HUDEP-2 (cell line): ENCODE measurements around the gene SMAP1.

Experiments used
- DNase-seq, 76 experiments: peaks; one replicate each; lab custom pipeline; 2025; ENCODE audit not compliant: unreplicated experiment in 76 of 76; lab: John Stamatoyannopoulos, UW

SMAP1 gene

DNA sequence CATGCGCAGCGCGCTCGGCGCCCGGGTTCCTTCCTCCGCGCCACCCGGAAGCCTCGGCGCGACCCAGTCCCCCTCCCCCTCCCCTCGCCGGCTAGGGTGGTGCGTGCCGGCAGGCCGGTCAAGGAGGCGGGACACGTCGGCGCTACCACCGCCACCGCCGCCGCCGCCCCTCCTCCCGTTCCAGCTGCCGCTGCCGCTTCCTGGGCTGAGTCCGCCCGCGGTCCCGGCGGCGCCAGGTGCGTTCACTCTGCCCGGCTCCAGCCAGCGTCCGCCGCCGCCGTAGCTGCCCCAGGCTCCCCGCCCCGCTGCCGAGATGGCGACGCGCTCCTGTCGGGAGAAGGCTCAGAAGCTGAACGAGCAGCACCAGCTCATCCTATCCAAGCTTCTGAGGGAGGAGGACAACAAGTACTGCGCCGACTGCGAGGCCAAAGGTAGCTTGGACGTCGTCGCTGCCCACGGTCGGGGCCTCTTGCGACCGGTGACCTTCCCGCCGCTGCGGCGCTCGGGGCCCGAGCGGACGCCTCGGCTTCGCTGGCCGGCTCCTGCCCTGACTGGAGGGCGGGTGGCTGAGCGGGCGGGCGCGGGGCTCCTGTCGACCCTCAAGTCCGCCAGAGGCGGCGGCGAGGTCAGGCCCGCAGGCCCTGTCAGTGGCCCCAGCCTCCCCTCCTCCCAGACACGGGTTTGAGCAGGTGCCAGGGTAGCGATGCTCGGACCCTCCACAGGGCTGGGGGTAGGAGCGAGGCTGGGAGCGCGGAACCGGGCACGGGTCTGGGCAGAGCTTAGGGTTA lies at the start of gene SMAP1:
SMAP1 (plus strand) TSS at position 173 of the 788 bp plus-strand sequence; CDS start at position 314, 141 bp downstream.
- peak in 75 of 76 experiments; percentile 63 to 98 (median 93) for DNase-seq

DNA sequence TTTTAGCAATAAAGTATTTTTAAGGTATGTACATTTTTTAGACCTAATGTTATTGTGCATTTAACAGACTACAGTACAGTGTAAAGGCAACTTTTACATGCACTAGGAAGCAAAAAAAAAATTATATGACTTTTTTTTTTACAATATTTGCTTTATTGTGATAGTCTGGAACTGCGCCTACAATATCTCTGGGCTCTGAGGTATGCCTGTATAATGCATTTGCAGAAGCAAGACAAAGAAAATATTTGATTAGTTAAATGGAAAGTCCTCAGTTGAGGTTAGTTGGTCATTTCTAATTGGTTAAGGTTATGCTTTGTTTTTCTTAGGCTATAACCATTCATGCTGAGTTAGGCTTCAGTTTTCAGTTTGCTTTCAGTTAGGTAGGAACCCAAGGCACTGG lies 46.9 kb upstream of the SMAP1 start:
- DNase-seq: no peak

DNA sequence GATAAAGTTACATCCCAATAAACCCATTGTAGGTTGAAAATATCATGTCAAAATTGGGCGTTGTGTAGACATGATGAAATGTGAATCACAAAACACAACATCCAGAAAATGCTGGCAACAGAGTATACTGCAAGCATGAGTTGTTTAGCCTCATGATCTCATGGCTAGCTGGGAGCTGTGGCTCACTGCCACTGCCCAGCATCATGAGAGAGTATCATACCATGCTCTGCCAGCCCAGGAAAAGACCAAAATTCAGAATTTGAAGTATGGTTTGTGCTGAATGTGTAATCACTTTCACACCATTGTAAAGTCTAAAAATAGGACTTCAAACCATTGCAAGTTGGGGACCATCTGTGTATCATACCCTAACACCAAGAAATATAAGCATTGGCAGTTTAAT lies 45.2 kb upstream of the SMAP1 start:
- no peak for DNase-seq

DNA sequence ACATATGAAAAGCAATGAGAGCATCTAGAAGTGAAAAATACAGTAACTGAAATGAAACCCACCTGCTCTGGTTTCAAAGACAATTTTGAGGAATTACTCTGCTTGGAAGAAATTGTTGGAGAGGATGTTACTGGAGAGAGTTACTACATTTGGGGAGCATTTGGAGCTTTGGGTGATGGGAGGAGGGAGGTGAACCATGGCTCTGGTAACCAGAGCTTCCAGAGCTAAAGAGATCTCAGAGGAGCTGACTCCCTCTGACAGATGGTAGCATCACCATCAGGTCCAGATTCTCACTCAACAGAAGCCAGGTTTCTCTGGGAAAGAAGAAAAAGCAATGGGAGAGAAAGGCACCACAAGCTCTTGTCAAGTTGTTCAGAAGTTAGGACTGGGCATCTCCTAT lies 42.2 kb upstream of the SMAP1 start:
- no peak for DNase-seq

DNA sequence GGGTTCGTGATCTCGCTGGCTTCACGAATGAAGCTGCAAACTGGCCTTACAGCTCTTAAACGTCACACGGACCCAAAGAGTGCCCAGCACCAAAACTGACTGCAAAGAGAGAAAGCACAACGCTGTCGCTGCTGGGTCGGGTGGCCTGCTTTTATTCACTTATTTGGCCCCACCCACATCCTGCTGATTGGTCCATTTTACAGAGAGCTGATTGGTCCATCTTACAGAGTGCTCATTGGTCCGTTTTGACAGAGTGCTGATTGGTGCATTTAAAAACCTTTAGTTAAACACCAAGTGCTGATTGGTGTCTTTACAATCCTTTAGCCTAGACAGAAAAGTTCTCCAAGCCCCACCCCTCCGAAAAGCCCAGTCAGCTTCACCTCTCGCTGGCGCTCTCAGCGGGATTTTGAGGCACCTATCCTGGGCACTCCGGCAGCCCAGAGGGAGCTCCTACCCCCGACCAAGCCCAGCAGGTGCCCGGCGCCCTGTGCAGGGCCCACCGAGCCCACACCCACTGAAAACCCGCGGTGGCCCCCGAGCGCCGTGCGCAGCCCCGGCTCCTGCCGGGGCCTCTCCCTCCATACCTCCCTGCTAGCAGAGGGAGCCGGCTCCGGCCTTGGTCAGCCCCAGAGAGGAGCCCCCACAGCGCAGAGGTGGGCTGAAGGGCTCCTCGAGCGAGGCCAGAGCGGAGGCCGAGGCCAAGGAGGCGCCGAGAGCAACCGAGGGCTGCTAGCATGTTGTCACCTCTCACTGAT lies 40.0 kb upstream of the SMAP1 start:
- DNase-seq: no peak

DNA sequence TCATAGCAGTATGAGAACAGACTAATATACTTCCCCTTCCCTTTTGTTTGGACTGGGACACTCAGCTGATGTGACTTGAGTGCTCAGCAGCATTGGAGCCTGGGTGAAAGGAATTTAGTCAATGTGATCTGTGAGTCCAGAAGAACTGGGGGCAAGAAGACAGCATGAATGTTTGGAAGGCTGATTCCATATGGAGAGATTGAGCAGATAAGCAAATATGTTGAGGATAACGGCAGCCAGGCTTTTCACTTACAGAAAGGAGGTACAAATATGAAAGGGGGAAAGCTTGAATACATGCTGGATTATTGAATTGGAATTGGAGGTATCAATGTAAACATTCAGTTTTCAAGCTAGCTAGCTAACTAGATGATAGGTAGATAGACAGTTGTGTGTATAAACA lies 37.8 kb upstream of the SMAP1 start:
- no peak for DNase-seq

DNA sequence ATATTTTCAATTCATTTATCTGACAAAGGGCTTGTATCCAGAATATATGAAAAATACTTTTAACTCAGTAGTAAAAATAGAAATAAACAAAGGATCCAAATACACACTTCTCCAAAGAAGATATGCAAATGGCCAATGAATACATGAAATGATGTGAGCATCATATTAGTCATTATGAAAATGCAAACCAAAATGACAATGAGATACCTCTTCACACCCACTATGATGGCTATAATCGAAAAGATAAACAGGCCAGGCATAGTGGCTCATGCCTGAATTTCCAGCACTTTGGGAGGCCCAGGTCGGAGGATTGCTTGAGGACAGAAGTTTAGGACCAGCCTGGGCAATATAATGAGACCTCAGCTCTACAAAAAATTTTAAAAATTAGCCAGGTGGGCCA lies 33.8 kb upstream of the SMAP1 start:
- DNase-seq: no peak

DNA sequence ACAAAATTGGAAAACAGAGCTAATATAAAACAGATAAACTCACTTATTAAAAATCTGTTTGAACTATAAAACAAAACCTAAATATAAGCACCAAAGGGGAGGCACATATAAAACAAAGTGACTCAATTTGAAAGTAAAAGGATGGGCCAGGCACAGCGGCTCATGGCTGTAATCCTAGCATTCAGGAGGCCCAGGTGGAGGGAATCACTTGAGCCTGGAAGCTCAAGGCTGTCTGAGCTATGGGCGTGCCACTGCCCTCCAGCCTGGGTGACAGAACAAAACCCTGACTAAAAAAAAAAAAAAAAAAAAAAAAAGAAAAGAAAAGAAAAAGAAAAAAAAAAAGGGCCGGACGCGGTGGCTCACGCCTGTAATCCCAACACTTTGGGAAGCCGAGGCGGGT lies 31.1 kb upstream of the SMAP1 start:
- DNase-seq: no peak

DNA sequence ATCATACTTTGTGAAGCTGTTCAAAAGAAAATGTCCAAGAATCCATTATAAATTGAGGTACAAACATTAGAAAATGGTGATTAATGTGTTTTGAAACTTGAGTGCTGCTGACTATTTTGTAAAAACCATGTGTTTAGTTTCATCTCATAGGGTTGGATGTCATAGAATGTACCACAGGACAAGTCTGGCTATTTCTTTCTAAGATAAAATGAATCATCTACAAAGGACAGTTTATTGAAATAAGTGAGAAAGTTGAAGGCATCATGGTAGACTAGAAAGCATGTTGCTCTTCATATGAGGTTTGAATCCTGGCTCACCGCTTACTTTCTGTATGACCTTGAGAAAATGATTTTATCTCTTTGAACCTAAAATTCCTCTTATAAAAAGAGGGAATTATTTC lies 29.2 kb upstream of the SMAP1 start:
- DNase-seq: no peak

DNA sequence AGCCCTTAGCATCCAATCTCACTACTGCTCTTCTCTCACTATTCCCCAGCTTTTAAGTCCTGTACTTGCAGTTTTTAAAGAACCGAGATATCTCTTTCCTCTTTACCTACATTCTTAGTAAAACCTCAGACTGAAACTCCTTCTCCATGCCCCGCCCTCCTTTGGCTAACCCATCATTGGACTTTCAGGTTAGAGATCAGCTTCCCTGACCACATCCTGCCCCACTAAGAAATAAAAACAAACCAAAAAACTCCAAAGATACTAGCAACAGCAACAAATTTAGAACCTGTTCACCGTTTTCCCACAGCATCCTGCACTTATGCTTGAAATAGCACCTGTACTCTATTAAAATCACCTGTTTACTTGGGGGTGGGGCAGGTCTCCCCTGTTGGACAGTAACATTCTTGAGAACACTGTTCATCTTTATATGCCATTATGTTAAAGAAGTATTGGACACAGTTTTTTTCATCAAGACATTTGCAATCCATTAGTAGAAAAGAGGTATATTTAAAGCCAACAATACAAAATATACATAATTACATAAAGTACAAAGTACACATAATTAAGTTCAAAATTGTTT lies 16.3 kb upstream of the SMAP1 start:
- no peak for DNase-seq

DNA sequence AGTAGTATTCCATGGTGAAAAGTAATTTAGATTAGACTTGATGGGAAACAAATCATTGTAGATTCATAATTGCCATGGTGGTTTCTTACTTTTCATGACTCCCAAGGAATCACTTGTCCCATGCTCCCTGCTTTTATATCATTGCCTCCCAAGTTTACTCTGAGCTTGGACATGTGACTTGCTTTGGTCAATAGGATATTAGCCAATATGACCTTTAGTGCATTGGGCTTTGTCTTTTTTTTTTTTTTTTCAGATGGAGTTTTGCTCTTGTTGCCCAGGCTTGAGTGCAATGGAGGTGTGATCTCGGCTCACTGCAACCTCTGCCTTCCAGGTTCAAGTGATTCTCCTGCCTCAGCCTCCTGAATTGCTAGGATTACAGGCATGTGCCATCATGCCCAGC lies 15.5 kb upstream of the SMAP1 start:
- DNase-seq: no peak

DNA sequence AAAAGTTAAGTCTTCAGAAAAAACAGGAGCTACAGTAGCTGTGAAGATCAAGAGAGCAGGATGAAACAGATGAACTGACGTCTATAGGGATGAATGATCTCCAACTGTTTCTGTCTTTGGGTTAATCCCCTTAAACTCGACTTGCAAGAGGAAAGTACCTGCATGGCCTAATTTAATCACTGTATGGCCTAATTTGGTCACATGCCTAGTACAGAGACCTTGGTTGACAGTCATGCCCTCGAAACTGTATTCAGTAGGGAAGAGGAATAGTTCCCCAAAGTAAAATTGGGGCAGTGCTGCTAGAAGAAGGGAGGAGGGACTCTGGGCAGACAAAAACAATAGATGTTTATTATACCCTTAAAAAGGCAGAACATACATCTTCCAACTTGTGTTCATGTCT lies 10.0 kb upstream of the SMAP1 start:
- DNase-seq: no peak

DNA sequence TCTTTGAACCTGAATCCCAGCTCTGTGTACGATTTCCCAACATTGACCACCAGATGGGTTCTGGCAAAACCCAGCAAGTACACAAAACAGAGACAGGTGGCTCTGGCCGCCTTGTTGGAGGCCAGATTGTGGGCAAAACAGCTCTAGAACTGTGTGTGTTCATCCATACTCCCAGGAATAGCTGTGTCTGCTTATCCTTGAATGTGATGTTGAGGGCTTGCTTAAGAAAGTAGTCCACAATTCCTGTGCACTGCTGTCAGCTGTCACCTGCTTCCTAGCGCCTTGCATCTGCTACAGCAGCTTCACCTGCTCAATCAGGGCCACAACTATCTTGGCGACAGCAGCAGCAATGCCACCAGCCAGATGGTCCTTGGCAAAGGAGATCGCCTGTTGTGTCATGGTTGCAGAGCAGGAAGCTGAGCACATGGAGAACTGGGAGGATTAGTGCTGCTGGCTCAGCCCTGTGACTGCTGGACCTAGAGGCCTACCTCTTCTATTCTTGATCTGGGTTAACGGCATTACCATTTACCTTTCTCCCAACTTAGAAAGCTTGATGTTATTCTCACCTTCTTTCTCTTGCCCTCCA lies 3.7 kb upstream of the SMAP1 start:
- no peak for DNase-seq

DNA sequence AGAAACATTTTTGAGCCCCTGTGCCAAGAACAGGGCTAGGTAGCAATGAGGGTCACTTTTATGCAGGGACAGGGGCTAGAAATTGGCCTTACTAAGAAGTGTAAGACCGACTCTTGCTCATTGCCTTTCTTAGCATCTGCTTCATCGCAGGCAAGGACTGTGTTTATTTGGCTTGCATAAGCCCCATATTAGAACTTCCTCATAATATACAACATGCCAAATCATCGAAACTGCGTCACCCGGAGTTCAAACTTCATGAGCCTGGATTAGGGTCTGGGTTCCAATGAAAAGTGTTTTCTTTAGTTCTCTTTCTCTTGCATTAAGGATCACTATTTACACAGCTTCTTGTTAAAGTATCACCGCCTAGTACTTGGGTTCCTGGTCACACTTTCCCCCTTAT lies 977 bp upstream of the SMAP1 start:
- DNase-seq: no peak

DNA sequence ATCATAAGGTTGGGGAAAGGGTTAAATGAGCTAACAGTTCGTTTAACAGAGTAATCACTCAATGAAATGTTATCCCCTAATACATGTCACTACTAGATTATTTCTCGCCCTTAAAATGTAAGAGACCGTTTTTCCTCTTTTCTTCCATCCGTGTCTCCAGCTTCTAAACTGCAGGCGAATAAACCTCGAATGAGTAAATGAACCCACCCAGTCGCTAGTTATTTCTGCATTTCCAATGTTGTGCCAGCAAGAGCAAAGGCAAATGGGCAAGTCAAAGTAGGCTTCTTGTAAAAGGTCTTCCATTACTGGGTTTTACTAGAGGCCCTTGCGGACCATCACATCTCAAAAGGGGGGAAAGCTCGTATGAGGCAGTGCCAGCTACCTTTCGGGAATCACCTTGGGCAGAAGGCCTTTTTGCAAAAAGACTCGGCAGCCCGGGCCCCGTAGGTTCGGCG lies 400 bp upstream of the SMAP1 start:
- DNase-seq: no peak

DNA sequence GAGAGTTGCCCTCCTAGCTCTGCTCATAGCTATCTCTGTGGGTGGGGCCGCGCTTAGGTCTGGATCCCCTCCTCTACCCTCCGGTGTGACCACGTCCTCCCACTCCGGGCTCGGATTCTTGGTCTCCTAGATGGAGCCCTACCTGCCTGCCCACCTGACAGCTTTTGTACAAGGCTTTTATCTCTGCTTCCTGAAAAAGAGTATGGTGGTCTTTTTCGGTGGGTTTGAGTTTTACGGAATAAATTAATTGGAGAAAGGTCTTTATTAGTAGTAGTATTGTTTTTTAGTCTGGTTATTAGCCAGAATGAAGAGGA lies 773 bp downstream of the SMAP1 start:
- peak in 8 of 76 experiments; percentile 13 to 62 (median 38) for DNase-seq

DNA sequence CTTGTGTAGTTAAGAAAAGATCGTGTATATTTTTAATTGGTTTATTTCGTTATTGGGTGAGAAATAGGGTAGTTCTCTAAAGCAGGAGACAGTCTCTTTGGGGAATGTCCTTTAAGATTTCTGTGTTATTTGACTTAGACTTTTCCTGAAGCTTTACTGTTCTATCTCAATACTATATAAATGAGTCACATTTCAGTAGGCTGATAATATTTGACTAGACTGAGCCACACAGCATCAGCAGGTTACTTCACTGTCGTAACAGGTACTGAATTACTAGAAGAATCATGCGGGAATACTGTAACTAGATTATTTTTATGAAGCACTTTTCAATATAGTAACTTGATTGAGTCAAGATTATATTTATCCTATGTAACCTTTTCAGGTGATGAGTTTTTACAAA lies 1.4 kb downstream of the SMAP1 start:
- DNase-seq: no peak

DNA sequence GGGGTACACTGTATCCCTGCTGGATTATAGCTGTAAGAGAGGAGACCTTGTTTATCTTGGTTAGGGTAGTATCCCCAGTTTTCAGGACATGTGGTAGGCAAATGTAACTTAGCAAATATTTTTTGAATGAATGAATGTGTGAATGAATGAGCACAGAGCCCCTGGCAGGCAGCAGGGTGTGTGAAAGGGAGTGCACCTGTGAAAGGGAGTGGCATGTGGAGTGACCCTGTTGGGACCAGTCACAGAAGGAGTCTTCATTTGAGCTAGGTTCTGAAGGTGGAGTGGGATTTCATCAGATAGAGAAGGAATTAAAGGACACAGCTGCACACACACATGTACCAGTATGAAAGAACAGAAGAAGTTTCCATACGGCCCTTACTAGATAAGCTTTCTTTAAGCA lies 4.9 kb downstream of the SMAP1 start:
- DNase-seq: no peak

DNA sequence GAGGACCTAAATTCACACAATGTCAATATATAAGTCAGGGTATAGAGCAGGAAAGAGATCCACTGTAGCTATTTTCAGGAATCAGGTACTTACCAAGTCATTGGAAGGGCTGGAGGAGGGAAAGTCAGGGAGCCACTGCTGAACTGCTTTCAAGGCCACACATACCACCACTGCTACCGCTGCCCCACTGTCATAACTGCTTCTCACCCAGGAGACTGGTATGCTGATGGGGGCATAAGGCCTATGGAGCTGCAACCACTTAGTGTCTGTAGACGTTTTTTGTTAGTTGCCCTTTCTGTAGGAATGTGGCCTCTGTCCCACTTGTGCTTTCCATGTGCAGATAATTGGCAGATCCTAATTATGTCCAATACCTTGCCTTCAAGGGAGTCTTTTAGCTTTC lies 5.4 kb downstream of the SMAP1 start:
- DNase-seq: peak in 1 of 76 experiments; percentile 6

DNA sequence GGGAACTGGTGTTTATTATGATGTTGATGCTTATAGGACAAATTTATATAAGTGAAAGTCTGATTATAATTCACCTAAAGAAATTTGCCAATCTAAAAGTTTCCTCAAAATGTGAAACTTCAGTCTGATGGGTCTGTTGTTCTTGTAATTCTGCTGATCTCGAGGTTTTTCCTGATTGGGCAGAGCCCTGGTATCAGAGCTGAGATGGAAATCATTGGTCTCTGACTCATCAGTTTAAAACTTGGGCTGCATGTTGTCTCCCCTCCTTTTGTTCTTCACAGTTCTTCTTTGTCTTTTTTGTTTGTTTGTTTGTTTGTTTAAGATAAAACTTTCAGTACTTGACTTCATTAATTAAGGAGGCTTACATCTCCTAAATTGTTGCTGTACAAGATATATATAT lies 5.9 kb downstream of the SMAP1 start:
- DNase-seq: peak in 23 of 76 experiments; percentile 5 to 66 (median 23)

DNA sequence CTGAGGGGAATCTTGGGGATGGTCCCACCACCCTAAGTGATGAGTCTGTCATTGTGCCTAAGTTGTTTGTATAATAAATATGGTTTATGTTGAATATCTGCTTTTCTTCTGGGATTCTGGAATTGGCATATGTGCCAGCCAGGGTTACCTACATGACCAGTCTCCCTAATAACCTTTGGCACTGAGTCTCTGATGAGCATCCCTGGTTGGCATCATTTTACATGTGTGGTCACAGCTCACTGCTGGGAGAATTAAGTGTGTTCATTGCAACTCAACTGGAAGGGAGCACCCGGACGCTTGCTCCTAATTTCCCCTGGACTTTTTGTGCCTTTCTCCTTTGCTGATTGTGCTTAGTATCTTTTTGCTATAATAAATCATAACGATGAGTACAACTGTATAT lies 8.1 kb downstream of the SMAP1 start:
- DNase-seq: no peak
